ENCODE results near the gene RPL29.
A peak's percentile ranks its signal among the peaks of the same experiment; 100 is the strongest.
"Not testable (repeated sequence)": the region's sequence is repeated elsewhere in the genome, so short reads cannot be mapped to it uniquely, and the experiment has no call there.

RPL29 gene

GRCh38 chr3:52005571-52005986 is 9.9 kb upstream of the RPL29 start:
- DNase-seq (ENCODE audit: low spot score) = peak; percentile 58

GRCh38 chr3:52004906-52005395 is 9.3 kb upstream of the RPL29 start:
- no peak for DNase-seq (ENCODE audit: low spot score)

GRCh38 chr3:52004163-52004787 is 8.6 kb upstream of the RPL29 start:
- DNase-seq (ENCODE audit: low spot score) = peak; percentile 62

GRCh38 chr3:52002748-52003147 is 7.1 kb upstream of the RPL29 start:
- DNase-seq (ENCODE audit: low spot score) = no peak

- DNase-seq (ENCODE audit: low spot score) = peak; percentile 84
Observed at GRCh38 chr3:52001443-52001974, 5.8 kb upstream of the RPL29 start.

- no peak for DNase-seq (ENCODE audit: low spot score)
Observed at GRCh38 chr3:51999846-52000245, 4.2 kb upstream of the RPL29 start.

GRCh38 chr3:51998774-51999173 is 3.1 kb upstream of the RPL29 start:
- DNase-seq (ENCODE audit: low spot score) = no peak

- DNase-seq (ENCODE audit: low spot score) = no peak
Observed at GRCh38 chr3:51997935-51998596, 2.4 kb upstream of the RPL29 start.

- no peak for DNase-seq (ENCODE audit: low spot score)
Observed at GRCh38 chr3:51997172-51997571, 1.5 kb upstream of the RPL29 start.

- no peak for DNase-seq (ENCODE audit: low spot score)
Observed at GRCh38 chr3:51994530-51994929, 1.2 kb downstream of the RPL29 start.

- DNase-seq (ENCODE audit: low spot score) = not testable (repeated sequence)
Observed at GRCh38 chr3:51993657-51994056, 2.0 kb downstream of the RPL29 start.

GRCh38 chr3:51992017-51992682 is 3.5 kb downstream of the RPL29 start:
- no peak for DNase-seq (ENCODE audit: low spot score)

GRCh38 chr3:51990501-51990971 is 5.2 kb downstream of the RPL29 start:
- DNase-seq (ENCODE audit: low spot score) = not testable (repeated sequence)

GRCh38 chr3:51988286-51989146 is 7.2 kb downstream of the RPL29 start:
- DNase-seq (ENCODE audit: low spot score) = no peak

- DNase-seq (ENCODE audit: low spot score) = no peak
Observed at GRCh38 chr3:51987568-51987967, 8.1 kb downstream of the RPL29 start.

- DNase-seq (ENCODE audit: low spot score) = no peak
Observed at GRCh38 chr3:51986010-51986947, 9.4 kb downstream of the RPL29 start.

GRCh38 chr3:51985063-51985462 is 10.6 kb downstream of the RPL29 start:
- DNase-seq (ENCODE audit: low spot score) = no peak

GRCh38 chr3:51984269-51984647 is 11.4 kb downstream of the RPL29 start:
- no peak for DNase-seq (ENCODE audit: low spot score)

- no peak for DNase-seq (ENCODE audit: low spot score)
Observed at GRCh38 chr3:51983578-51984268, 12.0 kb downstream of the RPL29 start.
